GM19099 (cell line): Measurements from ENCODE around the gene RBM4B.

Experiments used
- POLR2A ChIP-seq: IDR thresholded peaks from 3 replicates; pipeline ENCODE4 v1.6.1; 2011; ENCODE audit warnings: low read depth; ENCODE audit not compliant: insufficient read length; ENCODE audit errors: extremely low read depth

The RBM4B gene

DNA sequence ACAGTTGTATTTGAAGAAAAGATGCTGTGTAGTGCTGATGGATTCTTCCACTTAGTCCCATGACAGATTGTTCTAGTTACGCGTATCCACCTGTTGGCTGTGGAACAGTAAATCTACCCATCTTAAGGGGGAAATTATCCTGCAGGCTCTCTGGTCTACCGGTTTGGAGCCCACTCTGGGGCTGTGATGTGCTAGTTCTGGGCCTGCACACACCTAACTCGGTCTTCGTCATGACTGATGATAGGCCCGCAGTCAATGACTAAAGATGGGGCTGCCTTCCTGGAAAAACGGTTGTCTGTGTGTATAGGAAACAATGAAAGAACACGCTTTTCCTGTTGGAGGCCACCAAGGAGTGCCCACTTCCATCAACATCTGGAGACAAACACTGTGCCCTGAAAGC, 6.2 kb upstream of the RBM4B start:
- TF ChIP-seq POLR2A: no peak

DNA sequence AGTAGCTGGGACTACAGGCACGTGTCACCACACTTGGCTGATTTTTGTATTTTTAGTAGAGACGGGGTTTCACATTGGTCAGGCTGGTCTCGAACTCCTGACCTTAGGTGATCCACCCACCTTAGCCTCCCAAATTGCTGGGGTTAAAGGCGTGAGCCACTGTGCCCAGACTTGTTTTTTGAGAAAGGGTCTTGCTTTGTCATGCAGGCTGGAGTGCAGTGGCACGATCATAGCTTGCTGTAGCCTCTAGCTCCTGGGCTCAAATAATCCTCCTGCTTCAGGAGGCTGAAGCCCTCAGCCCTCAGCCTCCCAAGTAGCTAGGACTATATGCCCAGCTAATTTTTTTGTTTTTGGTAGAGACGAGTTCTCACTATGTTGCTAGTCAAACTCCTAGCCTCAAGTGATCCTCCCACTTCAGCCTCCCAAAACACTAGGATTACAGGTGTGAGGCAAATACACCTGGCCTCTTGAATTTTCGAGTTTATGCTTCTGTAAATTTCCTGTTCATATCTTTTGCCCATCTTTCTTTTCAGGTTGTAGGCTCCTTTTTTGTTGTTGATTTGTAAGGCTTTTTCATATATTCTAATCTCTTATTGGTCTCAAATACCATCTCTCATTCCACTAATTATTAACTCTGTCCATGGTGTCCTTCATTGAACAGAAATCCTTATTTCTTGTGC, 3.4 kb upstream of the RBM4B start:
- TF ChIP-seq POLR2A: no peak

DNA sequence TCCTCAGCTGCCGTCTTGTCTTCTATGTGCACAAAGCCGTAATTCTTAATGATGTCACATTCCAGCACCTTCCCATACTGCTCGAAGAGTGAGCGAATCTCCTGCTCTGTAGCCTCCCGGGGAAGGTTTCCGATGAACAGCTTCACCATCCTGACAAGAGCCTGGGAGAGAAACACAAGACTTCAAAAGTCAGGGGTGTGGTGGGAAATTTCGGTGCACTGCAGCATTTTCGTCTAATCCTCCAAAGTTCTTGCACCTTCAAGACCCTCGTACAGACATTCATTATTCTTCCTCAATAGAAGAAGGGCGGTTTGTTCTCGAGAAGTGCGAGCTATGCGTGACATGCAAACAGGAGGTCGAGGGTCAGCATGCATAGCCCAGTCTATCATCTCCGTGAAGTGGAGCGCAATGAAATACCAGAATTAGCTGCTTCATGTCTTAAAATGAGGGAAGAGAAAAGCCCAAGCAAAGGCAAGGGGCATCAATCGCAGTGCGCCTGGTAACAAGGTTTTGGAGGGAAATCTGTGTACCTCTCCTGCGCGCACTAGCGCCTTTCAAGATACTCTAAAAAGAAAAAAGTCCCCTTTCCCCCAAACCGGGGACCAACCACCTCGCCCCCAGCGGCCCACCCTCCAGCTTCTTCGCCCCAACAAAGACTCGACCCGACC, 622 bp downstream of the RBM4B start:
- no peak for TF ChIP-seq POLR2A

DNA sequence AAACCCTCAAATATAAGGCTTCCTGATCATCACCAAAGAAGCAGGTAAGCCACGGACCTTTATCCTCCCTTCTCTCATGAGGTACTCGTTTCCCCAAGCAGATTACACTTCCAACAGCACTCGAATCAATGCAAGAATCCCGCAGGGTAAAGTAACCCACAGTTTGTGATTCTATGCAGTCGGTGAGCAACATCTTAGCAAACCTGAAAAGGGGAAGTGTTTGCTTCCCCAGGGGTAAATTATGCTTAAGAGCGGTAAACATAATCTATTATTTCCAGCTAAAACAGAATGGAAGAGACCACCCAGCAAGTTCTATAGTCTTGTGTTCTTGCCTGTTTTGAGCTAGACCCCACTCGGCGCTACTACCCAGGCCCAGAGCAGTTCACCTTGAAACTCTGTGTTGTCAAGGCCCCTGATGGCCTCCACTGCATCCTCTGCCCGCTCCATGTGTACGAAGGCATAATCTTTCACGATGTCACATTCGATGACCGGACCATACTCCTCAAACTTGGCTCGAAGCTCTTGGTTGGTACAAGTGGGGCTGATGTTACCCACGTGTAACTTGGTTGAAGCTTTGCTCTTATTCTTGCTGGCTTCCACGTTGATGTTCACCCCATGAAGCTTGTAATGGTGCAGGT, 1.3 kb downstream of the RBM4B start:
- TF ChIP-seq POLR2A: no peak

DNA sequence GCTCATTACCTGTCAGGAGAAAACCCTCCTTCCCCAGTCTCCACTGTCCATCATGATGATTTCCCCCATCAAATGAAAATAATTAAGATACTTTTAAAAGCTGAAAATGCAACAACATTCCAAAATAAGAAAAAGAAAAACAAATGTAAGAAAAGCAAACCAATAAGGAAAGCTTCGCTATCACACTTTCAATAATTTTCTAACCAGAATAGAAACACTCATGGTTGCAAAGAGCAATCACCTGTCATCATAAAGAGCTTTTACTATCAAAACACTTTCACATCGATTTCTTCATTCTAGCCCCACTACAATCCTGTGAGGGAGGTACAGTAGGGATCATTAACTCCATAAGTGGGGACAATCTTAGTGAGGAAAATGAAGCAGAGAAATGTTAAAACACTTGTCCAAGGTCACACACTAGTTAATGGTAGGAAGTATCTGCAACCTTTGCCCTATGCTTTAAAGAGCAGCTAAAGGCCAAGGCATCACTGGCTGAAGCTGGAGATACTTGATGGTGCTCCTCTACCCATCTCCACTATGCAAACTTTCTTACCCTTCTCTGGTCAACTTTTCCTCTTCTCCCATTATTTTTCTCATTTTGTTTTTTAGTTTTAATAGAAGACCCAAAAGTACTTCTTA, 2.6 kb downstream of the RBM4B start:
- no peak for TF ChIP-seq POLR2A

DNA sequence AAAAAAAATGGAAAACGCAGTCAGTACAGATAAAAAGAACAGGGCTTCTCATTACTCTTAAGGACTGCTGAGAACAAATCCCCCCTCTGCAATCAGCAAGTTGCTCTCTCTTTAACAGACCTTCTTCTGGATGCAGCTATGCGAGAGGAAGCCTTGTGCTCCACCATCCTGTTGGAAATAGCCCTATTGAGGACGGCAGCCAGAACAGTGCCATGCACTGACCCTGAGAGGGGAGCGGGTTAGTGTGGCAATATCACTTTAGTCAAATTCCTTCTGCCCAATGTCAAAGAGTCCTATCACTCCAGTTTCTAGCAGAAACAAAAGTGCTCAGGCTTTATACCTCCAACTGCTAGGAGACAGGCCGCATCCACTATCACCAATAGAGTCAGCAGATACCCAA, 6.9 kb downstream of the RBM4B start:
- no peak for TF ChIP-seq POLR2A

DNA sequence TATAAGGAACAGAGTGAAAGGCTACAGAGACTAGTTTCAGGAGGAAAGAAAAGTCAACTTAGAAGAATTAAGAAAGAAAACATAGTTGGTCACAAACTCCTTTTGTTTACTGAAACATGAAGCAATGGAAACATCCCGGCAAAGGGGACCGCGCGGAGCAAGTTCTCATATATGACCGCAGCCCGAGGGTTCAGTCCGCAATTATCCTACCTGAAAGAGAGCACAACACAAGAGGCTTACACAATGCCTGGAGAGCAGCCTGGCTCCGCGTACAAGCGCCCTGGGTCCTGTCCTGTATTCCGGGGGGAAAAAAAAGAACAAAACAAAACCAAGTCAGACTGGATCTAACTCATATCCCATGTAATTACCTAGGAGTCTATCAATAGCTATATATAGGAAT, 12.3 kb downstream of the RBM4B start:
- no peak for TF ChIP-seq POLR2A

DNA sequence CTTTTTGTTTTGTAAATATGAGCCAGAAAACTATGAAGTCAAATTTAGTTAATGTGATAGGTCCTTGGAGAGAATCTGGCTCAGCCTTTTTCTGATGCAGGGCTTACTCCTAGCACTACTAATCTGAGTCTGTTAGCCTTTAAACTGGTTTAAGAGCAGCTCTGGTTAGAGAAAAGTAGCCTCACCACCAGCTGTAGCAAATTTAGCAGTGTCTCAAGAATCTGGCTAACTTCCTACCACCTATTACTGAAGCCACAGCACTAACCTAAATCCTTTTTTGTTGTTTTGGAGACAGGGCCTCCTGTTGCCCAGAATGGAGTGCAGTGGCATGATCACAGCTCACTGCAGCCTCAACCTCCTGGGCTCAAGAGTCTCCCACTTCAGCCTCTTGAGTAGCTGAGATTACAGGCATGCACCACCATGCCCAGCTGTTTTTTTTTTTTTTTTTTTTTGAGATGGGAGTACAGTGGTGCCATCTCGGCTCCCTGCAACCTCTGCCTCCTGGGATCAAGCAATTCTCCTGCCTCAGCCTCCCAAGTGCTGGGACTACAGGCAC, 13.9 kb downstream of the RBM4B start:
- TF ChIP-seq POLR2A: no peak

DNA sequence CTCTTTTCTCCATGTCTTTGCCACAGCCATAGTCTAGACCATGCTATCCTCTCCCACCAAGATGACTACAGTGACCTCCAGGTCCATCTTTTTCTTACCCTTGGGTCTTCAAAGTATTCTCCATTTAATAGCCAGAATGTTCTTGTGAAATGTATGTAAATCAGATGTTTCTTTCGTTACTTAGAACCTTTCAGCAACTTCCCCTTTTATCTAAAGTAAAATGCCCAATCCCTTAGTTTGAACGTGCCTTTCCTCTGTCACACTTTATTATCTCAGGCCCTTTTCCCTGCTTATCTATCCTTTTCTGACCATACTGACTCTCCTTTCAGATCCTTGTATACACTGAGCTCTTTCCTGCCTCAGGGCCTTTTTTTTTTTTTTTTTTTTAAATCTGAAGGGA, 17.9 kb downstream of the RBM4B start:
- no peak for TF ChIP-seq POLR2A

DNA sequence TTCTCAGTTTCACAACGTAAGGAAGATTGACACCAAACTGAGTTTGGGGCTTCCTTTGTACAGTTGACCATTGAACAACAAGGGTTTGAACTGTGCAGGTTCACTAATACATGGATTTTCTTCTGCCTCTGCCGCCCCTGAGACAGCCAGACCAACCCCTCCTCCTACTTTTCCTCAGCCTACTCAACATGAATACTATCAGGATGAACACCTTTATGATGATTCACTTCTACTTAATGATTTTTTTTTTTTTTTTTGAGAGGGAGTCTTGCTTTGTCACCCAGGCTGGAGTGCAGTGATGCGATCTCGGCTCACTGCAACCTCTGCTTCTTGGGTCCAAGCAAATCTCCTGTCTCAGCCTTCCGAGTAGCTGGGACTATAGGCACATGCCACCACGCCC, 24.6 kb downstream of the RBM4B start:
- TF ChIP-seq POLR2A: no peak

DNA sequence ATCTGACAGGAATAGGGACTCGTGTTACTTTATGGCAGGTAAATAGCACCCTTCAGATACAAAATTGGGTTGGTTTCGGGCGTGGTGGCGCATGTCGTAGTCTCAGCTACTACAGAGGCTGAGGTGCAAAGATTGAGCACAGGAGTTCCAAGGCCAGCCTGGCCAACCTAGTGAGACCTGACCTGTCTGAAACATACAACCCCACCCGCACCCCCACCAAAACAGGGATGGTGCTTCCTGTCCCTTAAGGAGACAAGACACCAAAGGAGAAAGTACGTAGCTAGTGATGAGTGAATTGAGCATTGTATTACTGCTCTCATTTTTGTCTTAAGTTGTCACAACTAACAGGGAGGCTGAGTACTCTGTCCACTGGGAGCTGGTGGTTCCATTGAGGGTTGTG, 25.0 kb downstream of the RBM4B start:
- TF ChIP-seq POLR2A: no peak

DNA sequence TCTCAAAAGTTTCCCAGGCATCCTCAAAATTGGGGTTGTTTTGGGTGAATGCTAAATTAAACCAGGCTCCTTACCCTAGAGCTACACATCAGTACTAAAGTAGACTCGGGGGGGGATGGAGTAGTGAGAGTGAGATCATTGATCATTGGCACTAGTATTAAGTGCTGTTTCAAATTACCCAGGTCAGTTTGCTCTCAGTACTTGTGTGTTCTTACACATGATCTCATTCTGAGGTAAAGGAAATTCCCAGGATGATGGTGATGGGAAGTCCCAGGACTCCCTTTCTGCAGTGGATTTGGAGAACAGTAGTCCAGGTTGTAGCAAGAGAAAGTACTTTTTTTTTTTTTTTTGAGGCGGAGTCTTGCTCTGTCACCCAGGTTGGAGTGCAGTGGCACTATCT, 26.7 kb downstream of the RBM4B start:
- no peak for TF ChIP-seq POLR2A

DNA sequence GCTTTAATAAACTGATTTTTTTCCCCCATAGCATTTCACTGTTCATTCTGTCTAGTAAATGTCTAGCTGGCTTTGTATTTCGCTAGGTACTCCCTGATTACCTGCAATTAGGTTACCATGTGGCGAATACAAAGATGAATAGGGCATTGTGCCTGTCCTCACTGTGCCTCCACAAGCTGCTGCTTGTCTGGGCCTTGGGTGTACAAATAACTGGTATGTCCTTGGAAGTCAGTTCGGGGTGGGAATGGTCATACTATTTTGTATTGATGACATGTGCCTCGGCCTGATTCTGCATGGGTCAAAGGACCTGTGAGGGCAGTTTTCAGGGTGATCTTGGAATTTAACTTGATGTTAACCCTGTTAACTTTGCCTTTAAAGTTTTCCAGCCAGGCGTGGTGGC, 27.8 kb downstream of the RBM4B start:
- no peak for TF ChIP-seq POLR2A

DNA sequence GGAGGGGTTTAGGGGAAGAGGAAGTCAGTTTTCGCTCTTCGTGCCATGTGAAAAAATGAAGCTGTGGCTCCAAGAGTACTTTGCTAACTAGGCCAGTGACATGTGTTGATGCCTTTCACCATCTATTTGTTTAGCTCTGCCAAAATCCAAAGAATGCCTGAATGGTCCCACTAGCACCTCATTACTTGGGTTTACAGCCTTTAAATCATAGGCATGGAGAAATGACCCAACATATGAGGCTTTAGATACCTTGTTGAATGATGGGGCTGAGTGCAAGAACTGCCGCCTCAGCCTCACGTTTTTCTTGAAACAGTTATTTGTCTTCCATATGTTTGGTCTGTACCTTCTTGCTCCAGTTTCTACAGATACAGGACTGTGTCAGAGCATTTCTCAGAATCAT, 30.9 kb downstream of the RBM4B start:
- TF ChIP-seq POLR2A: no peak

DNA sequence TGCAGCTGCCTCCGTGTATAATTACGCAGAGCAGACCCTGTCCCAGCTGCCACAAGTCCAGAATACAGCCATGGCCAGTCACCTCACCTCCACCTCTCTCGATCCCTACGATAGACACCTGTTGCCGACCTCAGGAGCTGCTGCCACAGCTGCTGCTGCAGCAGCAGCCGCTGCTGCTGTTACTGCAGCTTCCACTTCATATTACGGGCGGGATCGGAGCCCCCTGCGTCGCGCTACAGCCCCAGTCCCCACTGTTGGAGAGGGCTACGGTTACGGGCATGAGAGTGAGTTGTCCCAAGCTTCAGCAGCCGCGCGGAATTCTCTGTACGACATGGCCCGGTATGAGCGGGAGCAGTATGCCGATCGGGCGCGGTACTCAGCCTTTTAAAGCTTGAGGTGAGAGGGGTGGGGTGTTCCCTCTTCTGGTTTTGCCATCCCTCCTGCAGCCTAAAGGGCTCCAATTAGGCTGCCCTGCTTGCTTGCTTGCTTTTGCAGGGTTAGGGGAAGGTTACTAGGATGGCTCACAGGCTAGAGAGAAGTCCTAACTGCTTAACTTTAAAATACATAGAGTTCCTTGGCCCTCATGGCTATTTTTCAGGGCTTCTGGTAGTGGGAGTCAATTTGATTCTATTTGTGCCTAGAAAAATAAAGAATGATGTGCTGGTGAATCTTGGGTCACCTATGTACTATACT, 33.8 kb downstream of the RBM4B start:
- TF ChIP-seq POLR2A: no peak
